OCI-LY1 (cell line): ENCODE measurements around the gene NPC2.

Experiments
- CTCF ChIP-seq: fragments of 200-600 bp; sonication (generic), shearing (Covaris generic); IDR thresholded peaks from 2 replicates; pipeline ENCODE4 v1.5.1; 2017; ENCODE audit warnings: mild to moderate bottlenecking, antibody characterized with exemption, low read length, moderate library complexity, mixed read lengths
- EZH2 ChIP-seq: fragments of 200-600 bp; sonication (generic), shearing (Covaris generic); IDR thresholded peaks from 2 replicates; pipeline ENCODE4 v1.8.0; 2017; ENCODE audit warnings: borderline replicate concordance, mixed run types, mild to moderate bottlenecking, antibody characterized with exemption, low read length, moderate library complexity, mixed read lengths

- TF ChIP-seq CTCF (no peak), EZH2 (no peak)
Measured at GRCh38 chr14:74490486-74490885, 2.6 kb downstream of the NPC2 start.
